Right kidney (tissue), 1 donor: ENCODE measurements around the gene E4F1.
"Not testable (repeated sequence)": the region's sequence is repeated elsewhere in the genome, so short reads cannot be mapped to it uniquely, and the experiment has no call there.

Source experiments
- DNase-seq: peaks from one replicate; pipeline ENCODE4 v3.0.0-alpha.2; 2016

The E4F1 gene

DNA sequence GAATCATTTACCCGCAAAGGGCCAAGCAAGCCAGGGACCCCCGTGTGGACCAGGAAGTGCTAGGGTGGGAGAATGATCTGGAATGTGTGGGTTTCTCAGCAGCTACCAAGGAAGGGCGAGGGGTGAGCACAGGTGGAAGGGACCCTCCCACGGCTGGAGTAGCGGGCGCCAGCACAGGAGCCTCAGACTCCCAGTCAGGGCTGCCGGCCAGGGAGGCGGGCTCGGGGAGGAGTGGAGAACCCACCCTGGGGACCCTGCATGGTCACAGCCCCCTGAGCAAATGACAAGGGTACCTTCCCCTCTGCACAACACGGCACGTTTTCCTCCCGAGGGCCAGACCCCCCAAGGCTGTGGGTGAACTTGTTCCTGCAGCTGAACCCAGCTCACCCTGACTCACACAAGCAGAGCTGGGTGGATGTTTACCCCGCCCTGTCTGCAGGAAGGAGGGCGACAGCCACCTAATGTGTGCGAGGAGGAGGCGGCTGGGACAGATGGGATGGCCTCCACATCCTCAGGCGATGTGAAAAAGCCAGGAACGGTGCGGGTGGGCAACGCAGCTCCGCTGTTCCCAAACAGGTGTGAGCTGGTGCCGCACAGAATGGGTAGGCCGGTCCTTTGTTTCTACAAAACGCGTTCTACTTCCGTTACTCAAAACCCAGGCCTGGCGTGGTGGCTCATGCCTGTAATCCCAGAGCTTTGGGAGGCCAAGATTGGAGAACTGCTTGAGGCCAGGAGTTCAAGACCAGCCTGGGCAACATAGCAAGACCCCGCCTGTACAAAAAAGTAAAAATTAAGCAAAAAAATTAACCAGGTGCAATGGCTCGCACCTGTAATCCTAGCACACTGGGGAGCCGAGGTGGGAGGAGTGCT is 21.8 kb downstream of the E4F1 start:
- DNase-seq, result no peak

GRCh38 chr16:2246301-2246885 is 23.0 kb downstream of the E4F1 start:
- no peak for DNase-seq

- DNase-seq, result no peak
These were observed 27.4 kb downstream of the E4F1 start for GRCh38 chr16:2250652-2251295.

GRCh38 chr16:2251296-2252111 is 28.1 kb downstream of the E4F1 start, which contains the start of gene ECI1:
ECI1 (minus strand) TSS chr16:2251587; CDS start chr16:2251566, 21 bp downstream.
- peak; percentile 91 for DNase-seq

- DNase-seq, result no peak
These were observed 29.4 kb downstream of the E4F1 start for GRCh38 chr16:2252806-2253148.

DNA sequence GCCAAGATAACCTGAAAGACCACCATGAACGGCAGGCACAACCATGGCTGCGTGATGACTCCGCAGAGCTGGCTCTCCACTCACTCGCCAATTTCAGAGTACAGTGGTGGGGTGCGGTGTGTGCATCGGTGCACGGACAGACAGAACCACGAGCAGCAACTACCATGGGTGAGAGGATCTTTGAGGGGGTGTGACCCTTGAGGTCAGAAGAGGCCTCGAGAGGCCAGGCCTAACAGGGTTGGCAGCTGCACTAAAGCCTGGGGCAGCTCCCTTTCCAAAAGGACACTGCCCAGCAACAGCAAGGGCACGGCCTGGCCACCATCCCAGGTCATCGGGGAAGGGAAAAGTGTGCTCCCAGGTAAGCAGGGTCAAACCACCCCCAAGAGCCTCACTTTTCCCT is 29.9 kb downstream of the E4F1 start:
- DNase-seq, result no peak

GRCh38 chr16:2256531-2257140 is 33.2 kb downstream of the E4F1 start:
- no peak for DNase-seq

- DNase-seq, result no peak
These were observed 34.3 kb downstream of the E4F1 start for GRCh38 chr16:2257726-2258125.

GRCh38 chr16:2258530-2258929 is 35.1 kb downstream of the E4F1 start:
- DNase-seq, result not testable (repeated sequence)

GRCh38 chr16:2260250-2260649 is 36.9 kb downstream of the E4F1 start:
- DNase-seq, result no peak

DNA sequence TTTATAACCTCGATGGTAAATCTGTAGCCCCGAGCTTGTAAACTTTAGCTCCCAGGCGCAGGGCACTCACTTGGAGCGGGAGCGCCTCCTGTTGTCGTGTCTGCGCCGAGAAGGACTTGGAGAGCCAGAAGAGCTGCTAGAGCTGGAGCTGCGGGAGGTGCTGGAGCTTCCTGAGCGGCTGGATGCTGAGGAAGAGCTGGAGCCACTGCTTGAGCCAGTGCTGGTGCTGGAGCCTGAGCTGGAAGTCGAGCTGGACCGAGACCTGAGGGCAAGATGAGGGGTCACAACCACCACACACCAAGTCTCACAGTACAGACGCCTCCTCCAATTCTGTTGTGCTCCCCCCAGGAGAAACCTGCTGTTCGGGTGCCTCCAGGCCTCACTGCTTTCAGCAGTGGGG is 39.6 kb downstream of the E4F1 start:
- DNase-seq, result not testable (repeated sequence)

GRCh38 chr16:2266887-2267286 is 43.5 kb downstream of the E4F1 start:
- DNase-seq, result not testable (repeated sequence)

- peak; percentile 100 for DNase-seq
These were observed 44.1 kb downstream of the E4F1 start for GRCh38 chr16:2267505-2267912.

GRCh38 chr16:2267913-2268666 is 44.7 kb downstream of the E4F1 start, which contains the start of gene RNPS1:
RNPS1 (minus strand) TSS chr16:2268126; CDS start chr16:2264643, 3,483 bp downstream.
- peak; percentile 100 for DNase-seq

DNA sequence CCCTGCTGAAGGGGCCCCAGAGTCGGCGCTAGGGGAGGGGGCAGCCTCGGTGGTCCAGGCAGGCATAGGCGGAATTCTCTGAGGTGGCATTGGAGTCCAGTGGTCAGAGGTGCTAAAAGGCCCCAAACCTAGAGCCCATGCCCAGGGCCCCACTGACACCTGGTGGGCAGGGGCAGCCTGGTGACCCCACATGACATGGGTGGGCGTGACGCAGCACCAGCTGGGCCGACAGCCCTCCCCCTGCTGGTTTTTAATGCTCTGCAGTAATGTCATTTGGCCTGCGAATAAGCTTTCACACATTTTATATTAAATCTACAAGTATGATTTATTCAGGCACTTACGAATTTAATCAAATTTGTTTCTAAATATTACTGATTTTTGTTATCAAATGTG is 46.7 kb downstream of the E4F1 start:
- DNase-seq, result no peak

DNA sequence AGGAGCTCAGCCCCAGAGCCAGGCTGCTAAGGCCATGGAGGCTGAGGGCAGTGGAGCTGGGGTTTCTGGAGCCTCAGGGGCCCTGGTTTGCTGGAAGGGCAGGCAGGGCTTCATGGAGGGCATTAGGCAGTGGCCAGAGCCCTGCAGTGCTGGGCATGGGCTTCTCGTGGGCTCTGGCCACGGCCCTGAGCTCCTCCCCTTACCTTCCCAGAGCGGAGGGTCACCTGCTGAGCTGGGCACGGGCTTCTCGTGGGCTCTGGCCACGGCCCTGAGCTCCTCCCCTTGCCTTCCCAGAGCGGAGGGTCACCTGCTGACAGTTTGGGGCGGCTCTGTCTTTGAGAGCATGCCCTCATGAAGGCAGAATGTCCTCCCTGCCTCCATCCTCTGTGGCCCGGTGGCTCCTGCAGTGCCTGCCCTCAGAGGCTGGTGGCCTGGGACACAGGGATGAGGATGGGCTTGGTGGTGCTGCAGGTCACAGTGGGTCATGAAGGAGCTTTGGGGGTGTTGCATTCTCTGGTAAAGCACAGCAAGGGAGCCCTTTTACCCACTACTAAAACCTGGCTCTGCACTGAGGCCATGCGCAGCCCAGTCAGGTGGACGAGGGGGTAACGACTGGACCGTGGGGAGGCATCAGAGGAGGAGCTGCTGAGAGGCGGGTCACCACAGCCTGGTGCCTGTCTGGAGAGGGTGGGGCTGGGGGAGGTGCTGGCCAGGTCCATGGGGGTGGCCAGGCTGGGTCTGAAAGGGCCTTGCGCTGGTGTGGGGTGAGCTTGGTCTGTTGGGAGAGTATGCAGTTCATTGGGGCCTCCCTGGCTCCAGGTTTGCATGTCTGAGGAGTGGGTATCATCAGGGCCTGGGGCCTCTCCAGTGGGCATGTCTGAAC is 47.4 kb downstream of the E4F1 start:
- no peak for DNase-seq

DNA sequence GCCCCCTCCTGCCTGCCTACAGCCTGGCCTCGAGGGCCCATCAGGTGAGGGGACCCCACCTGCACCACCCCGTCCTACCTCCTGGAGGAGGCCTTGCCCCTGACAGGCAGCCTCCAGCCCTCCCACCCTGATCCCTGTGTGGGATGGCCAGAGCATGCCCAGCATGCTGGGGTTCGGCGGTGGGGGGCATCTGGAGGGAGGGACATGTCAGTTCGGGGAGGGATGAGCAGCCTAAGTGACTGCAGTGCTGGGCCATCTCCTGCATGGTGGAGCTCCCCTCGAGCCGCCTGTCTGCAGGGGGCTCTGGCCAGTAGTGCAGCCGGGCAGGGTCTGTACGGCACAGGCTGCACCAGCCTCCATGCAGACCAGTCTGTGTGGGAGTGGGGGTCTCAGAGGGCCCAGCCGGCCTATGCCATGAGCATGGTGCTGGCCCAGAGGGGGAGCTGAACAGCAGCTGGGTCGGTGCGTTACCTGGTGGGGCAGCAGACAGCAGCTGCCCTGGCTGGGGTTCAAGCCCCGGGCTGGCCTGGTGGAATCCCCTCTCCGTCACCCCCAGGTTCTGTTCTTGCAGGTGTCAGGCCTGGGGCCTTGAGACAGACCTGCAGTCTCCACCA is 48.6 kb downstream of the E4F1 start:
- no peak for DNase-seq

DNA sequence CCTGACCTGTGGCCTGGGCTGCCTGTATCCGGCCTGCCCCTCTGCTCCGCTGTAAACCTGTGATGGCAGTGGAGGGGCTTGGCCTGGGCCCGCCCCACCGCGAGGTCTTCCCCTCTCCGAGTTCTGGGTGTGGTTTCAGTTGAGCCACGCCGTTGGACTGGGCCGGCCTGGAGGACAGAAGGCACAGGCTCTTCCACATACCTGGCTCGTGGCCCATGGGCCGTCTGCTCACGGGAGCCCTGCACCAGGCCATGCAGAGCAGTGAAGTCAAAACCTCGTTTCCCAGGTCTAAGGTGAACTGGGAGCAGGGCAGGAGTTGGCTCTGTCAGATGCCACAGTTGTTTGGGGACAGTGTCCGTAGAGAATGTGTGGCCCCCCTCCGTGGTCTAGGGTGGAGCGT is 50.1 kb downstream of the E4F1 start:
- no peak for DNase-seq

DNA sequence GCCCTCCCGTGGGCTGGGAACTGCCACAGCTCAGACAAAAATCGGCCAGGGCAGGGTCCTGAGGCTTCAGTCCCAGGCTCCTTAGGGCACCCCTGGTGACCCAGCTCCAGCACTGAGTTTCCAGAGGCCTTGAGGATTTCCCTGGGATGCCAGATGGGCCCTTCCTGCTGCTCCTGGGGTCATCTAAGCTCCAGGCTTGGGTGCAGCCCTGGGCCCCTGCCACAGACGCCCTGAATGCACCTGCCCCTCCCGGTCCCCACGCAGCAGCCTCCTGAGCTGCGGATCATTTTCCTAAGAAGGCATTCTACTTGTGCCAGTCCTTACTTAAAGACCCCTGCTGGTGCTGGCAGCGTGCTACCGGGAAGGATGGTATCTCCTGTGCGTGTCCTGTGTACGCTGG is 50.5 kb downstream of the E4F1 start:
- no peak for DNase-seq
